ENCODE data around the gene NTM.

The NTM gene

GRCh38 chr11:132231656-132232347, 861.4 kb downstream of the NTM start:
- no peak for DNase-seq (ENCODE audit: low read depth in 3 of 3, low spot score in 1 of 3)

GRCh38 chr11:132234878-132235277, 864.5 kb downstream of the NTM start:
- DNase-seq (ENCODE audit: low read depth in 3 of 3, low spot score in 1 of 3) = no peak

- no peak for DNase-seq (ENCODE audit: low read depth in 3 of 3, low spot score in 1 of 3)
Observed at GRCh38 chr11:132237781-132238180, 867.4 kb downstream of the NTM start.

GRCh38 chr11:132238331-132238866, 868.0 kb downstream of the NTM start:
- DNase-seq (ENCODE audit: low read depth in 3 of 3, low spot score in 1 of 3) = no peak

GRCh38 chr11:132240374-132240773, 870.0 kb downstream of the NTM start:
- no peak for DNase-seq (ENCODE audit: low read depth in 3 of 3, low spot score in 1 of 3)

- no peak for DNase-seq (ENCODE audit: low read depth in 3 of 3, low spot score in 1 of 3)
Observed at GRCh38 chr11:132242632-132243031, 872.2 kb downstream of the NTM start.

- no peak for DNase-seq (ENCODE audit: low read depth in 3 of 3, low spot score in 1 of 3)
Observed at GRCh38 chr11:132244846-132245245, 874.4 kb downstream of the NTM start.

- DNase-seq (ENCODE audit: low read depth in 3 of 3, low spot score in 1 of 3) = no peak
Observed at GRCh38 chr11:132245403-132246385, 875.3 kb downstream of the NTM start.

- no peak for DNase-seq (ENCODE audit: low read depth in 3 of 3, low spot score in 1 of 3)
Observed at GRCh38 chr11:132248580-132248979, 878.2 kb downstream of the NTM start.

- DNase-seq (ENCODE audit: low read depth in 3 of 3, low spot score in 1 of 3) = no peak
Observed at GRCh38 chr11:132249256-132249655, 878.8 kb downstream of the NTM start.

GRCh38 chr11:132251061-132251460, 880.6 kb downstream of the NTM start:
- no peak for DNase-seq (ENCODE audit: low read depth in 3 of 3, low spot score in 1 of 3)

GRCh38 chr11:132253469-132254264, 883.3 kb downstream of the NTM start:
- DNase-seq (ENCODE audit: low read depth in 3 of 3, low spot score in 1 of 3) = no peak

GRCh38 chr11:132254906-132255305, 884.5 kb downstream of the NTM start:
- DNase-seq (ENCODE audit: low read depth in 3 of 3, low spot score in 1 of 3) = no peak

GRCh38 chr11:132256528-132257279, 886.3 kb downstream of the NTM start:
- no peak for DNase-seq (ENCODE audit: low read depth in 3 of 3, low spot score in 1 of 3)

GRCh38 chr11:132257871-132258270, 887.5 kb downstream of the NTM start:
- no peak for DNase-seq (ENCODE audit: low read depth in 3 of 3, low spot score in 1 of 3)

GRCh38 chr11:132258875-132259274, 888.5 kb downstream of the NTM start:
- no peak for DNase-seq (ENCODE audit: low read depth in 3 of 3, low spot score in 1 of 3)

GRCh38 chr11:132260636-132261035, 890.2 kb downstream of the NTM start:
- no peak for DNase-seq (ENCODE audit: low read depth in 3 of 3, low spot score in 1 of 3)

GRCh38 chr11:132263241-132263640, 892.8 kb downstream of the NTM start:
- no peak for DNase-seq (ENCODE audit: low read depth in 3 of 3, low spot score in 1 of 3)

GRCh38 chr11:132263875-132264274, 893.5 kb downstream of the NTM start:
- no peak for DNase-seq (ENCODE audit: low read depth in 3 of 3, low spot score in 1 of 3)

- no peak for DNase-seq (ENCODE audit: low read depth in 3 of 3, low spot score in 1 of 3)
Observed at GRCh38 chr11:132264616-132265015, 894.2 kb downstream of the NTM start.
